Ovary (tissue), 9 donors: ENCODE measurements around the gene P2RX1. TPM values are rescaled to one million over a fixed set of nuclear protein-coding genes. Genes with fewer than 3 reads are reported as not detected.

ENCODE experiments used
- DNase-seq, 5 donors: peaks; one replicate each; pipeline ENCODE4 v3.0.0-alpha.2; 2019 to 2020
- H3K27ac ChIP-seq, 2 donors: fragments of 200-600 bp; one replicate each; pipeline versions ENCODE4 v1.5.1 to v1.8.0; 2019 to 2022
- H3K27me3 ChIP-seq: fragments of 200-600 bp; one replicate; pipeline ENCODE4 v1.8.0; 2022
- H3K36me3 ChIP-seq: fragments of 200-600 bp; sonication (generic); one replicate; pipeline ENCODE4 v1.5.1; 2019
- H3K4me1 ChIP-seq: one replicate; pipeline ENCODE4 v1.8.1; 2013; ENCODE audit warnings: mild to moderate bottlenecking, moderate library complexity; ENCODE audit not compliant: insufficient read depth
- H3K4me3 ChIP-seq: fragments of 200-600 bp; sonication (generic); one replicate; pipeline ENCODE4 v1.5.1; 2017
- H3K9me3 ChIP-seq, 2 donors: fragments of 200-600 bp in 1 of 2; sonication (generic) in 1 of 2; one replicate each; pipeline versions ENCODE4 v1.5.1 to v1.8.1; 2013 to 2019; ENCODE audit warnings: mild to moderate bottlenecking in 1 of 2, moderate library complexity in 1 of 2
- CTCF ChIP-seq, 3 donors: fragments of 450-650 bp in 2 of 3; fragments of 200-600 bp in 1 of 3; IDR thresholded peaks; one replicate each; pipeline versions ENCODE4 v1.5.1 to v1.8.0; 2016 to 2022; ENCODE audit warnings: antibody characterized with exemption in 3 of 3, mild to moderate bottlenecking in 1 of 3
- EP300 ChIP-seq: sonication (generic); formaldehyde crosslinking; IDR thresholded peaks from one replicate; pipeline ENCODE4 v1.6.1; 2017; ENCODE audit warnings: antibody characterized with exemption
- POLR2A ChIP-seq: fragments of 450-650 bp; IDR thresholded peaks from one replicate; pipeline ENCODE4 v1.6.1; 2017; ENCODE audit warnings: antibody characterized with exemption, mild to moderate bottlenecking, moderate library complexity
- WGBS, 3 donors: extraction: QIAGEN DNeasy Blood & Tissue Kit in 1 of 3; methylation state at CpG; one replicate each; pipeline versions ENCODE4 v1.1.5 to v1.1.7; 2013 to 2017; 5-methylcytosine and 5-hydroxymethylcytosine counted together
- intact Hi-C, 4 donors: fragments of 100-400 bp; cut with DNase I; formaldehyde crosslinking; loops; one replicate each; pipeline versions ENCODE4 v1.11.0 to v1.15.1; 2022 to 2023
- polyA plus RNA-seq, 2 donors: library from polyadenylated mRNA; stranded (reverse); fragments of 200-250 nt in 1 of 2; fragments of 350-450 nt in 1 of 2; fragmentation: Illumina TruSeq in 1 of 2; extraction: RNeasy Lipid Tissue Mini Kit (QIAGEN cat#74804) in 1 of 2; gene quantifications; one replicate each; pipeline ENCODE4 v1.2.3, GENCODE V29; 2013 to 2014
- total RNA-seq, 7 donors: library from RNA; depleted of rRNA in 2 of 7; stranded (reverse); fragments of >200 nt in 2 of 7; fragmentation: NEBNext Ultra II Directional in 3 of 7; extraction: Animal tissue kit (Norgen Biotek cat#: 25700) in 3 of 7; gene quantifications; one replicate each; pipeline versions ENCODE4 v1.1.0 to v1.2.4, GENCODE V29; 2016 to 2023
- donor health status: DM: no; HTN: no; CAD: no; lungs with moderate emphysema.
- donor health status: DM: no; HTN: no; CAD: no.
- donor health status: Bipolar disorder and iron deficiency.
- donor health status: DM: yes; HTN: yes; CAD: no.
- donor health status: DM: no; HTN: no; CAD: no.
- donor health status: DM: yes; HTN: yes; CAD: no.

Gene P2RX1
- total and polyA plus RNA-seq, 9 donors, result 0.24 to 4.6 (median 0.99) TPM

- intact Hi-C loops, result no loop called here
- H3K4me1 ChIP-seq, result peaks cover 4% of the 10 kb centered on the region
- H3K9me3 ChIP-seq, result no peaks in the 10 kb centered on the region
- H3K36me3 ChIP-seq, result no peaks in the 10 kb centered on the region
- no peaks in the 10 kb centered on the region for H3K27me3 ChIP-seq
- DNase-seq, result no peak
- no peak for TF ChIP-seq POLR2A
- TF ChIP-seq EP300, result no peak
- TF ChIP-seq CTCF (IDR thresholded peaks at IDR 0.05), result no peak
- no peak overlapping the region for H3K27ac ChIP-seq
- 70 to 75% (median 74%) methylated on average over 14 of the region's 14 CpGs for WGBS, 3 donors
- no peak overlapping the region for H3K4me3 ChIP-seq
Observed at GRCh38 chr17:3885271-3885670, 31.0 kb downstream of the P2RX1 start.

DNA sequence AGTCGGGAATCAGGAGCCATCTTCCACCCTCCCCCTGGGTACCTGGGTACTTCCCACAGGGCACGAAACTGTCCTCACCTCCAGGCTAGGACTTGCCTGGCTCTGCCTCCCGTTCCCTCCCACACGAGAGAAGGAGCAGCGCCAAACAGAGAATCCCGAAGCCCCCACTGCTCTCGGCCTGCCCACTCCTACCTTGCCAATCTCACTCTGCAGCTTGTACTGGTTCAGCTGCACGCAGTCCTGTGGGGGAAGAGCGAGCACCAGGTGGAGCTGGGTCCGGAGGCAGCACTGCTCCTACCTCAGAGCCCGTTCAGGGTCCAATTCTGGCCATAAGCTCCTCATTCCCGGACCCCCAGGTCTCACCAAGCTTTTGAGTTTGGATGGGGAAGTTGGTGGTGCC is 32.1 kb downstream of the P2RX1 start:
- TF ChIP-seq EP300 (no peak), POLR2A (no peak), CTCF (IDR thresholded peaks at IDR 0.05) (no peak)
- H3K27me3 ChIP-seq, result no peaks in the 10 kb centered on the region
- no peaks in the 10 kb centered on the region for H3K9me3 ChIP-seq
- intact Hi-C loops, result no loop called here
- peaks cover 4% of the 10 kb centered on the region for H3K4me1 ChIP-seq
- H3K36me3 ChIP-seq, result no peaks in the 10 kb centered on the region
- H3K4me3 ChIP-seq, result no peak overlapping the region
- no peak overlapping the region for H3K27ac ChIP-seq
- 85 to 88% (median 86%) methylated on average over 12 of the region's 12 CpGs for WGBS, 3 donors
- no peak for DNase-seq

GRCh38 chr17:3882276-3882675 is 34.0 kb downstream of the P2RX1 start:
- intact Hi-C loops, result no loop called here

DNA sequence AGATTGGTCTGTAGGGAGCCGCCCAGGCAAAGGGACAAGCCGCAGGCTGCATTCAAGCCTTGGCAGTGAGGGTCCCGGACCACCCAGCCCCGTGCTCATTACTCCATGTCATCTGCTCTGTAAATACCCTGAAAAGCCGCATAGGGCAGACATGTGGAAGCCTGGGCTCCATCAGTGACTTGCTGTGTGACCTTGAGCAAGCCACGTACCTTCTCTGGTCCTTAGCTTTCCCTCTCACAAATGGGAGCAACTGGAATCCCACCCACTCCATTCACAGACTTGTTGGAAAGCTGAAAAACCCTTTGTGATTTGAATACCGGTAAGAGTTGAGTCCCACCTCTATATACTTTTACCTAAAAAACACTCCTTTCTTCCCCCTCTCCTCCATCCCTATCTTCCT is 35.3 kb downstream of the P2RX1 start:
- intact Hi-C loops, result no loop called here
- TF ChIP-seq CTCF (IDR thresholded peaks at IDR 0.05), result no peak
- no peak for TF ChIP-seq POLR2A
- TF ChIP-seq EP300, result no peak
- Histone ChIP-seq H3K9me3 (no peaks in the 10 kb centered on the region), H3K27me3 (no peaks in the 10 kb centered on the region), H3K4me1 (no peaks in the 10 kb centered on the region), H3K4me3 (no peak overlapping the region), H3K27ac (no peak overlapping the region), H3K36me3 (no peaks in the 10 kb centered on the region)
- WGBS, 3 donors, result 87 to 91% (median 89%) methylated on average over 7 of the region's 7 CpGs
- DNase-seq, result no peak

More at GRCh38 chr17:3882276-3882675, 34.0 kb downstream of the P2RX1 start:
- Histone ChIP-seq H3K4me3 (no peak overlapping the region), H3K4me1 (no peaks in the 10 kb centered on the region), H3K27ac (no peak overlapping the region), H3K27me3 (no peaks in the 10 kb centered on the region), H3K9me3 (no peaks in the 10 kb centered on the region), H3K36me3 (no peaks in the 10 kb centered on the region)
- TF ChIP-seq CTCF (IDR thresholded peaks at IDR 0.05) (no peak), EP300 (no peak), POLR2A (no peak)
- 81 to 86% (median 86%) methylated on average over 4 of the region's 4 CpGs for WGBS, 3 donors
- no peak for DNase-seq
